COLO829 (cell line): ENCODE measurements around the gene LRR1.
"Not testable (repeated sequence)": the region's sequence is repeated elsewhere in the genome, so short reads cannot be mapped to it uniquely, and the experiment has no call there.

Experiments
- DNase-seq: peaks from one replicate; pipeline ENCODE4 v3.0.0; 2012; ENCODE audit warnings: low spot score

LRR1 gene

DNA sequence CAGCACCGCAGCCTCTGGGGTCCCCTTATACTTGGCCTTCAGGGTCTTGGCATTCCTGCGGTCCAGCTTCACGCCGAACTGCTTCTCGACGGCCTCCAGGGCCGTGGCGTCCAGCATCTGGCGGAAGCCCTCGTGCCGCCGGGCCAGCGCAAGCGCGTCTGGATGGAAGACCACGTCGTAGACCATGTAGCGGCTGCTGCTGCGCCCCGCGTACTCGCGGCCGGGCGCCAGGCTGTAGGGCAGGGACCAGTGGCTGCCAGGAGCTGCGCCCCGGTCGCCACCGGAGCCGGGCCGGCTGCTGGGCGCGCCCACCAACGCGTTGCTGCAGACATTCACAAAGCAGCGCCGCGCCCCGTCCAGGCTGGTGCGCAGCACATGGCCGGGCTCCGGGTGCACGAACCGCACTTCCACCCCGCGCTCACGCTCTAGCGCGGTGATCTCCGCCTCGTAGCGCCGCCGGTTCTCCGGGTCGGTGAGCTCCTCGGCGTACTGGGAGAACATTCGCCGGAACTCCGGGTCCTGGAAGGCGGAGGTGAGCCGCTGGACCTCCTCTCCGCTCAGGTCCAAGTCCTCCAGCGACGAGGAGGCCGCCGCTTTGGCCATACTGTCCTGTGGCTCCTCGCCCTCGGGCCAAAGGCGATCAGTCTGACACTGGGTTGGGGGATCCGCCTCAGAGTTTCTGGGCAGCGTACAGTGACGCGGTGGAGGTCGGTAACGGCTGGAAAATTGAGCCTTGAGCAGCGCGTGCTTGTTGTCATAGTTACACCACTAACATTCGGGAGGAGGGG lies 36.0 kb downstream of the LRR1 start, which contains the start of gene DNAAF2:
Gene DNAAF2, minus strand, starts transcription at position 698 of the 788 bp plus-strand sequence. Its CDS starts 95 bp downstream, at position 603.
- no peak for DNase-seq

DNA sequence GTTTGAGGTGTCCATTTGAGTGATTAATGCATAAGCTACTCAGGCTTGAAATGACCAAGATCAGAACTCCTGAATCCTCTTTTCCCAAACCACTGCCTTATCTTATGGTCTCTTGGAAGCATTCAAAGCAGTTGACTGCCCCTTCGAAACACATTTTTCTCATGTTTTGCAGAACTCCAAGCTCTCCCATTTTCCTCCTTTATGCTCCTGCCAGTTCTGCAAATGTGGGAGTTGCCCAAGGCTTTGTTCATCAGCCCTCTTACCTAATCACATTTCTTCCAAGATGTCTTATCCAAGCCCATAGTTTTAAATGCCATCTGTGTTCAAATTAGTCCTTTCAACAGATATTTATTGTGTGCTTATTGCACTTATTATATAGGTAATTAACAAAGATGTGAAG lies 38.1 kb downstream of the LRR1 start:
- DNase-seq: no peak

DNA sequence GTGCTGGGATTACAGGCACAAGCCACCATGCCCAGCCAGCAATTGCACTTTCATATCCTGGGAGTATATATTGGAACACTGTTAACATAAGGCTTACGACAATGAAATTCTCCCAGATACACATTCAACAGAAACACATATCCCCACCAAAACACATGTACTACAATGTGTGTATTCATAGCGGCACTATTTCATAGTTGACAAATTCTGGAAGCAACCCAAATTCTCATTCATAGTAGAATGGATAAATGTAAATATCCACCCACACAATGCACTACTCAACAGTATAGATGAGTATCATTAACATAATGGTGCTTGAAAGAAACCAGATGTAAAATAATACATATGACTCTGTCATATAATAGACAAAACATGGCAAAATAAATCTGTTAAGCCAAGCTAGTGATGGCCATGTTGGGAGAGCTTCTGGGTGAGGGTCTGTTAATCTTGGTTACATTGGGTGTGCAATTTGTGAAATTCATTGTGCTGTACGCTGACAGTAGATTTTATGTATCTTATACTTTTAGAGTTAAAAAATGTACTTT lies 38.9 kb downstream of the LRR1 start:
- DNase-seq: peak; percentile 65

DNA sequence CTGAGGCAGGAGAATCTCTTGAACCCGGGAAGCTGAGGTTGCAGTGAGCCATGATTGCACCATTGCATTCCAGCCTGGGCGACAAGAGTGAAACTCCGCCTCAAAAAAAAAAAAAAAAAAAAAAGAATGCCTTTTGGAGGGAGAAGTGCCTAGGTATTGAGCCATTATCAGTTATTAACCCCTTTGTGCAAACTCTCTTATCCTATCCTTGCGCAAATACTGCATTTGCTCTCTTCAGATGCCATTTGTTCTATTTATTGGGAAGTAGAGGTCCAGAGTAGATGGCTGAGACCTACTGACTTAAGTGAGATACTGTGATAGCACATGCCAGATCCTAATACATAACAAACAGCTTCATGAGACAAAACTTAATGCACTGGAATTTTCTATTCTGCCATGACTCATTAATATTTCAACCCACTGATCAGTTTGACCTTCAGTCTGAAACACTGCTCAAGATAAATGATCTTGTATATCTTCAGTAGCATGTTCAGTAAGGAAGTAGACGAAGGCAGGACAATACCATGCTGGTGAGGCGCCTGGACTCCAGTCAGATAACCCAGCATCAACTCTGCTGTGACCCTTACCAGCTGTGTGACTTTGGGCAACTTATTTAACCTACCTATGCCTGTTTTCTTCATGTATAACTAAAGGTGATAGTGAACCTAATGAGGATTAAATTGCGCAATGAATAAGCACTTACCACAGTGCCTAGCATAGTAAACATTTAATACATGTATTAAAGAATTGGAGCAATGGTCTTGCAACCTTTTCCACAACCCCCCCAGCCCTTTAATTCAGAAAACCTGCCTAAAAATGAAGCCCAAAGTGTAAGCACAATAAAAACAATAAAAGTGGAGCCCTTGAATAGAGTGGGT lies 42.0 kb downstream of the LRR1 start:
- no peak for DNase-seq

DNA sequence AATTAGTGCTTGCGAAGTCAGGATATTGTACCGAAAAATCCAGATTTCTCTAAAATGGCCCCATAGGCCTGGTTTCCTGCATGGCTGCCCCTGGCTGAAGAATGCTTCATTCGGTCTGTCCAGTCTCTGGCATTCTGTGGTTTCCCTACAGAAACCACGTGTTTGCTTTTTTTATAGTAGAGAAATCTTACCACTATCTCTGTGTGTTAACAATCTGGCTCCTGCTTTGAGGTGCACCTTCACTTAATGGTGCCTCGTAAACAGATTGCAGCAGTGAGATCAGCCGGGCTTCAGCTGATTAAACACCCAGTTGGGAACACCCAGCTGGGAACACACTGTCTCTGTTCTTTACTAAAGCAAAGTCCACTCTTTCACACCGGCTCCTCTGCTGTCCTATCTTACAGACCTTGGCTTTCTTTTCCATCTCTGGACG lies 43.0 kb downstream of the LRR1 start:
- no peak for DNase-seq

DNA sequence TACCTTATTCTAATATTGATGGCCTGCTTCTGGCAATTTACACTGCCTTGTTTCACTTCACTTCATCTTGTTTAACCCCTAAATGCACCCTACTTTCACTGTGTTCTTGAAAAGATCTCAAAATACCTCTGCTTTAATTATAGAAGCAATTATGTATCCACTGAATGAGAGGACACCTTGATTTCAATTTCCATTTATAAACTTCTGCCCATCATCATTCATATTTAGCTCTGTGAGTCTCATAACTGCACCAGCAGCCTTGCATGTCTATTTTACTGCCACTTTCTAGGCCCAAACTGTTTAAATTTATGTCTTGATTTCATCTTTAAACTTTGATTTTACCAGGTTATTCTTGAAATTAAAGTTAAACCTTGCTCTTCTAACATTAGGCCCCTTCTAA lies 43.4 kb downstream of the LRR1 start:
- no peak for DNase-seq

DNA sequence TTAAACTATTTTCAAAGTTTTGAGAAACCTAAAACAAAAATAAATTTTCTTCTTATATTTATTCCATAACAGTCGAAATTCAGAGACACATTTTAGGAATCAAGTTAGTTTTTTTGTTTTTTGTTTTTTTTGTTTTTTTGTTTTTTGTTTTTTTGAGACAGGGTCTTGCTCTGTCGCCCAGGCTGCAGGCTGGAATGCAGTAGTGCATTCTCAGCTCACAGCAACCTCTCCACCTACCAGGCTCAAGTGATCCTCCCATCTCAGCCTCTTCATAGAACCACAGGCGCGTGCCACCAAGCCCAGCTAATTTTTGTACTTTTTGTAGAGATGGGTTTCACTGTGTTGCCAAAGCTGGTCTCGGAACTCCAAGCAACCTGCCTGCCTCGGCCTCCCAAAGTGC lies 54.8 kb downstream of the LRR1 start:
- no peak for DNase-seq

DNA sequence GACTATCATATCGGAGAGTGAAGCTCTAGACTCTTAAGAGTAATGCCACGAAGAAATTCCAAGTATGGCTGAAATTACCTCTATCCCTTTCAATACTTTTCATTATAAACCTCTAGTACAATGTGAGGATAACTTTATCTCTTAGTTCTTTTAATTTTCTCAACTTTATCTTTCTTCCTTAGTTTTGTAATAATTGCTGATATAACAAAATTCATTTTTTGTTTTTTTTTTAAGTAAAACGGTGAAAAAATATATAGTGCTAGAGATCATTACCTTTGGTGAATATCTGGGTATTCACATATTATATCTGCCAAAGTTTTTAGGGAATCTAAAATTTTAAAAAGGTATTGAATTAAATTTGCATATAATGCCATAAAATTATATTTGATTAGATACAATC lies 55.8 kb downstream of the LRR1 start:
- no peak for DNase-seq

DNA sequence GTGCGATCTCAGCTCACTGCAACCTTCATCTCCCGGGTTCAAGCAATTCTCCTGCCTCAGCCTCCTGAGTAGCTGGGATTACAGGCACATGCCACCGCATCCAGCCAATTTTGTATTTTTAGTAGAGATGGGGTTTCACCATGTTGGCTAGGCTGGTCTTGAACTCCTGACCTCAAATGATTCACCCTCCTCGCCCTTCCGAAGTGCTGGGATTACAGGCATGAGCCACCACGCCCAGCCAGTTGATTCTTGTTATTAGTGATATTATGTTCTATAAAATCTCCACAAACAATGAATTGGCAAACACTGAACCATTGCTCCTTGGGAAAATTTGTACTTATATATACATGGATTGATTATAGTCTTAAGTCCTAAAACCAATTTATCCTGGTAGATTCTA lies 58.8 kb downstream of the LRR1 start:
- DNase-seq: not testable (repeated sequence)

DNA sequence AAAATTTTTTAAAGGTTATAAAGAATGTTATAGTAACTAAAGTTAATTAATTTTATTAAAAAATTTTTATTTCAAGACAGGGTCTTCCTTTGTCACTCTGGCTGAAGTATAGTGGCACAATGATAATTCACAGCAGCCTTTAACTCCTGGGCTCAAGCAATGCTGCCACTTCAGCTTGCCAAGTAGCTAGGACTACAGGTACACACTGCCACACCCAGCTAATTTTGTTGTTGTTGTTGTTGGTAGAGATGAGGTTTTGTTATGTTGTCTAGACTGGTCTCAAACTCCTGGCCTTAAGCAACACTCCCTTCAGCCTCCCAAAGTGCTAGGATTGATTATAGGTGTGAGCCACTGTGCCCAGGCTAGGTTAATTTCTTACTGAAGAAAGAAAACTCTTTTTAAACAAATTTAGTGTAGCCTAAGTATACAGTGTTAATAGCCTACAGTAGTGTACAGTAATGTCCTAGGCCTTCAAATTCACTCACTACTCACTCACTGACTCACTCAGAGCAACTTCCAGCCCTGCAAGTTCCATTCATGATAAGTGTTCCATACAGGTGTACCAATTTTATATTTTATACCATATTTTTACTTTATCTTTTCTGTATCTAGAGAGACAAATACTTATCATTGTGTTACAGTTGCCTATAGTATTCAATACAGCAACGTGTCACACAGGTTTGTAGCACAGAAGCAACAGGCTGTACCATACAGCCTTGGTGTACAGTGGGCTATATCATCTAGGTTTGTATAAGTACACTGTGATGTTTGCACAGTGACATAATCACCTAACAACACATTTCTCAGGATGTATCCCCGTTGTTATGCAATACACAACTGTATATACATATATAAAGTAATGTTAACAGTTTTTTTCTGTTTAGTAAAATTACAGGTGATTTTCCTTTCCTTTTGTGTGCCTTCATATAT lies 61.1 kb downstream of the LRR1 start:
- DNase-seq: no peak
